Activated naive CD4-positive, alpha-beta T cell treated with anti-CD3 and anti-CD28 coated beads, Interleukin-2, amount 50 U/mL, for 72 hours (primary cell): Measurements from ENCODE around the gene CA4. TPM values are rescaled to one million over a fixed set of nuclear protein-coding genes. Genes with fewer than 3 reads are reported as not detected.

Experiments
- ATAC-seq, 2 donors: fragments of 150-1000 bp; cut with Tn5 transposase; 2 replicates each; pipeline ENCODE4 v1.10.0; 2021; ENCODE audit warnings: mild to moderate bottlenecking in 2 of 2, moderate library complexity in 2 of 2
- DNase-seq, 2 donors: peaks; one replicate each; pipeline ENCODE4 v3.0.0; 2021 to 2022; ENCODE audit warnings: low spot score in 2 of 2
- H3K27ac Mint-ChIP-seq, 2 donors: one replicate each; pipeline ENCODE4 v1.8.0; 2022; ENCODE audit warnings: mild to moderate bottlenecking in 2 of 2, mixed read lengths in 2 of 2
- H3K36me3 Mint-ChIP-seq, 2 donors: one replicate each; pipeline ENCODE4 v1.8.0; 2022; ENCODE audit warnings: mixed read lengths in 2 of 2
- H3K9me3 Mint-ChIP-seq, 2 donors: one replicate each; pipeline ENCODE4 v1.8.0; 2022; ENCODE audit warnings: mixed read lengths in 2 of 2
- total RNA-seq, 2 donors: library from RNA; stranded (reverse); gene quantifications; one replicate each; pipeline ENCODE4 v1.2.3, GENCODE V29; 2022

The CA4 gene
- total RNA-seq, 2 donors from 2014 or later = not detected

- ATAC-seq = peak; percentile 78 to 79
- peaks cover 0 to 9% of the 10 kb centered on the region in 2 donors for H3K36me3 Mint-ChIP-seq
- peak; percentile 63 to 85 for DNase-seq
- H3K9me3 Mint-ChIP-seq = no peaks in the 10 kb centered on the region
- H3K27ac Mint-ChIP-seq = no peak overlapping the region
These were observed 6.8 kb upstream of the CA4 start for GRCh38 chr17:60142872-60143499.

- ATAC-seq (no peak), DNase-seq (no peak)
- no peaks in the 10 kb centered on the region for H3K9me3 Mint-ChIP-seq
- peaks cover 0 to 3% of the 10 kb centered on the region in 2 donors for H3K36me3 Mint-ChIP-seq
- H3K27ac Mint-ChIP-seq = no peak overlapping the region
These were observed 4.5 kb upstream of the CA4 start for GRCh38 chr17:60145006-60145935.

- H3K36me3 Mint-ChIP-seq = no peaks in the 10 kb centered on the region
- DNase-seq = no peak
- no peaks in the 10 kb centered on the region for H3K9me3 Mint-ChIP-seq
- ATAC-seq = no peak
- H3K27ac Mint-ChIP-seq = no peak overlapping the region
These were observed 3.6 kb upstream of the CA4 start for GRCh38 chr17:60146206-60146605.

- no peak for ATAC-seq
- DNase-seq = no peak
- Mint-ChIP-seq H3K9me3 (no peaks in the 10 kb centered on the region), H3K36me3 (no peaks in the 10 kb centered on the region), H3K27ac (no peak overlapping the region)
These were observed 2.1 kb upstream of the CA4 start for GRCh38 chr17:60147553-60148223.

GRCh38 chr17:60148373-60148772 lies 1.4 kb upstream of the CA4 start:
- DNase-seq (no peak), ATAC-seq (no peak)
- Mint-ChIP-seq H3K27ac (no peak overlapping the region), H3K9me3 (no peaks in the 10 kb centered on the region), H3K36me3 (no peaks in the 10 kb centered on the region)

GRCh38 chr17:60151355-60151754 lies 1.6 kb downstream of the CA4 start:
- peak; percentile 75 to 87 for ATAC-seq
- DNase-seq = no peak
- Mint-ChIP-seq H3K27ac (no peak overlapping the region), H3K36me3 (no peaks in the 10 kb centered on the region), H3K9me3 (no peaks in the 10 kb centered on the region)

- no peaks in the 10 kb centered on the region for H3K9me3 Mint-ChIP-seq
These were observed 4.0 kb downstream of the CA4 start for GRCh38 chr17:60153606-60154390.

GRCh38 chr17:60154616-60155426 lies 5.0 kb downstream of the CA4 start:
- Mint-ChIP-seq H3K9me3 (no peaks in the 10 kb centered on the region), H3K27ac (no peak overlapping the region), H3K36me3 (no peaks in the 10 kb centered on the region)
- ATAC-seq = no peak
- no peak for DNase-seq

More at GRCh38 chr17:60153606-60154390, 4.0 kb downstream of the CA4 start:
- Mint-ChIP-seq H3K27ac (no peak overlapping the region), H3K36me3 (no peaks in the 10 kb centered on the region)
- DNase-seq (no peak), ATAC-seq (no peak)

GRCh38 chr17:60155427-60155814 lies 5.6 kb downstream of the CA4 start:
- no peak for ATAC-seq
- Mint-ChIP-seq H3K27ac (peak overlapping the region in 1 of 2 donors; percentile 39), H3K36me3 (no peaks in the 10 kb centered on the region), H3K9me3 (no peaks in the 10 kb centered on the region)
- no peak for DNase-seq

GRCh38 chr17:60155815-60156214 lies 6.0 kb downstream of the CA4 start:
- Mint-ChIP-seq H3K36me3 (no peaks in the 10 kb centered on the region), H3K27ac (no peak overlapping the region), H3K9me3 (no peaks in the 10 kb centered on the region)
- DNase-seq (no peak), ATAC-seq (no peak)

GRCh38 chr17:60156746-60157145 lies 7.0 kb downstream of the CA4 start:
- ATAC-seq (no peak), DNase-seq (no peak)
- no peaks in the 10 kb centered on the region for H3K36me3 Mint-ChIP-seq
- H3K27ac Mint-ChIP-seq = no peak overlapping the region
- no peaks in the 10 kb centered on the region for H3K9me3 Mint-ChIP-seq

- no peak for DNase-seq
- Mint-ChIP-seq H3K27ac (no peak overlapping the region), H3K9me3 (no peaks in the 10 kb centered on the region), H3K36me3 (no peaks in the 10 kb centered on the region)
- ATAC-seq = no peak
These were observed 7.8 kb downstream of the CA4 start for GRCh38 chr17:60157487-60158040.

GRCh38 chr17:60158751-60159478 lies 9.1 kb downstream of the CA4 start:
- Mint-ChIP-seq H3K9me3 (no peaks in the 10 kb centered on the region), H3K36me3 (no peaks in the 10 kb centered on the region), H3K27ac (no peak overlapping the region)
- ATAC-seq = no peak
- no peak for DNase-seq

GRCh38 chr17:60159479-60159866 lies 9.7 kb downstream of the CA4 start:
- Mint-ChIP-seq H3K9me3 (no peaks in the 10 kb centered on the region), H3K27ac (peak overlapping the region in 1 of 2 donors; percentile 68), H3K36me3 (no peaks in the 10 kb centered on the region)
- DNase-seq = no peak
- no peak for ATAC-seq

GRCh38 chr17:60160829-60161501 lies 11.2 kb downstream of the CA4 start:
- H3K27ac Mint-ChIP-seq = peak overlapping the region in 1 of 2 donors; percentile 55
- no peaks in the 10 kb centered on the region for H3K9me3 Mint-ChIP-seq
- no peak for DNase-seq
- H3K36me3 Mint-ChIP-seq = no peaks in the 10 kb centered on the region
- no peak for ATAC-seq
